DND-41 (cell line): ENCODE results near the gene PAPOLA.

ENCODE experiments used
- CTCF ChIP-seq: IDR thresholded peaks from 2 replicates; pipeline ENCODE4 v1.5.1; 2012; ENCODE audit warnings: borderline replicate concordance, low read length, moderate library complexity, mild to moderate bottlenecking; ENCODE audit not compliant: poor library complexity, severe bottlenecking; ENCODE audit errors: extremely low read depth
- EZH2 ChIP-seq: IDR thresholded peaks from 3 replicates; pipeline ENCODE4 v1.6.1; 2012; ENCODE audit warnings: borderline replicate concordance, low read depth, mild to moderate bottlenecking, moderate library complexity, low read length, inconsistent platforms; ENCODE audit not compliant: severe bottlenecking

- TF ChIP-seq CTCF: no peak
- no peak for TF ChIP-seq EZH2
These were observed 82.9 kb downstream of the PAPOLA start for GRCh38 chr14:96584907-96585671.
